Measurements from ENCODE around the gene IKBKE. TPM values are rescaled to one million over a fixed set of nuclear protein-coding genes. Genes with fewer than 3 reads are reported as not detected.
A peak's percentile ranks its signal among the peaks of the same experiment; 100 is the strongest.

The IKBKE gene
- total RNA-seq, 4 donors from 2014 or later, result 4.7 to 10.5 (median 9.4) TPM

DNA sequence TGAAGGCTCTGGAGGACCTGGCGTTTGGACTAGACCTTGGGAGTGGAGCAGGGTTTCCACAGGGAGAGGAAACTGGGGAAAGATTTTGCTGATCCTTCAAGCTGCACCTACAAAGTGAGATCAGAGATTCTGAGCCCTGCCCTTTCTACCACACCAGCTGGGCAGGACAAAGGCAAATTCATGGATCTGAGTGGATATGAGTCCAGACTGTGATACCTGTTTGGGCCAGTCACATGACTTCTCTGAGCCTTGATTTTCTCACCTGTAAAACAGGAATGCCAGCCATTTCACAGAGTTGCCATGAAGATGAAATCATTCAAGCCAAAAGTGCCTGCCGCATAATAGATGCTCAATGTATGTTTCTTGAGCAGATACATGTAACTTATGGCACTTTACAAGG lies 32.1 kb downstream of the IKBKE start:
- Histone ChIP-seq H3K27ac (peak overlapping the region in 2 of 3 donors; percentile 82 to 90), H3K4me1 (peaks cover 19 to 59% of the 10 kb centered on the region in 2 donors), H3K27me3 (no peaks in the 10 kb centered on the region), H3K9me3 (no peaks in the 10 kb centered on the region), H3K4me3 (replicated peaks in 1 of 3) (no peak overlapping the region), H3K36me3 (no peaks in the 10 kb centered on the region)
- DNase-seq, result no peak
- WGBS, 2 donors, result 94 to 95% methylated on average over 2 of the region's 2 CpGs
- TF ChIP-seq, protein P1, sequence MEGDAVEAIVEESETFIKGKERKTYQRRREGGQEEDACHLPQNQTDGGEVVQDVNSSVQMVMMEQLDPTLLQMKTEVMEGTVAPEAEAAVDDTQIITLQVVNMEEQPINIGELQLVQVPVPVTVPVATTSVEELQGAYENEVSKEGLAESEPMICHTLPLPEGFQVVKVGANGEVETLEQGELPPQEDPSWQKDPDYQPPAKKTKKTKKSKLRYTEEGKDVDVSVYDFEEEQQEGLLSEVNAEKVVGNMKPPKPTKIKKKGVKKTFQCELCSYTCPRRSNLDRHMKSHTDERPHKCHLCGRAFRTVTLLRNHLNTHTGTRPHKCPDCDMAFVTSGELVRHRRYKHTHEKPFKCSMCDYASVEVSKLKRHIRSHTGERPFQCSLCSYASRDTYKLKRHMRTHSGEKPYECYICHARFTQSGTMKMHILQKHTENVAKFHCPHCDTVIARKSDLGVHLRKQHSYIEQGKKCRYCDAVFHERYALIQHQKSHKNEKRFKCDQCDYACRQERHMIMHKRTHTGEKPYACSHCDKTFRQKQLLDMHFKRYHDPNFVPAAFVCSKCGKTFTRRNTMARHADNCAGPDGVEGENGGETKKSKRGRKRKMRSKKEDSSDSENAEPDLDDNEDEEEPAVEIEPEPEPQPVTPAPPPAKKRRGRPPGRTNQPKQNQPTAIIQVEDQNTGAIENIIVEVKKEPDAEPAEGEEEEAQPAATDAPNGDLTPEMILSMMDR (IDR thresholded peaks at IDR 0.05), result no peak
- no peak for TF ChIP-seq POLR2A (IDR thresholded peaks at IDR 0.05)
- intact Hi-C loops (cut with DNase I), result no loop called here

DNA sequence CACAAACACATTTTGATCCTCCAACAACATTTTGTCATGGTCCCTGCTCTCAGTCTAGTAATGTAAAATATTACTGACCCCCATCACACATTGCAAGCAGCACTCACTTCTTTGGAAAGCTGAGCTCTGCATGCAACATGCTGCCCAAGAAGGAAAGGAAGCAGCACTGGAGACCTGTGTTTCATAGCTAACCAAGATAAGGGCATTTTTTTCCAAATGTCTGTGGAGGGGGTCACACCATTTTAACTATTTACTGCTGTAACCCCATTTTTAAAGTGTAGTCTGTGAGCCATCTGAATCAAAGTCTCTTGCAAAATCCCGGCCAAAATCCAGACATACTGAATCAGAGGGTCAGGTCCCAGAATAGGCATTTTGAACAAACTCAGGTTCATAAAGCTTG lies 32.5 kb downstream of the IKBKE start:
- Histone ChIP-seq H3K4me1 (peaks cover 19 to 61% of the 10 kb centered on the region in 2 donors), H3K27me3 (no peaks in the 10 kb centered on the region), H3K27ac (peak overlapping the region in 1 of 3 donors; percentile 24), H3K36me3 (no peaks in the 10 kb centered on the region), H3K4me3 (replicated peaks in 1 of 3) (no peak overlapping the region), H3K9me3 (no peaks in the 10 kb centered on the region)
- DNase-seq, result no peak
- 94% methylated on average over 1 of the region's 1 CpG for WGBS, 2 donors
- TF ChIP-seq, protein P1 (IDR thresholded peaks at IDR 0.05), result no peak
- TF ChIP-seq POLR2A (IDR thresholded peaks at IDR 0.05), result no peak
- intact Hi-C loops (cut with DNase I), result no loop called here

DNA sequence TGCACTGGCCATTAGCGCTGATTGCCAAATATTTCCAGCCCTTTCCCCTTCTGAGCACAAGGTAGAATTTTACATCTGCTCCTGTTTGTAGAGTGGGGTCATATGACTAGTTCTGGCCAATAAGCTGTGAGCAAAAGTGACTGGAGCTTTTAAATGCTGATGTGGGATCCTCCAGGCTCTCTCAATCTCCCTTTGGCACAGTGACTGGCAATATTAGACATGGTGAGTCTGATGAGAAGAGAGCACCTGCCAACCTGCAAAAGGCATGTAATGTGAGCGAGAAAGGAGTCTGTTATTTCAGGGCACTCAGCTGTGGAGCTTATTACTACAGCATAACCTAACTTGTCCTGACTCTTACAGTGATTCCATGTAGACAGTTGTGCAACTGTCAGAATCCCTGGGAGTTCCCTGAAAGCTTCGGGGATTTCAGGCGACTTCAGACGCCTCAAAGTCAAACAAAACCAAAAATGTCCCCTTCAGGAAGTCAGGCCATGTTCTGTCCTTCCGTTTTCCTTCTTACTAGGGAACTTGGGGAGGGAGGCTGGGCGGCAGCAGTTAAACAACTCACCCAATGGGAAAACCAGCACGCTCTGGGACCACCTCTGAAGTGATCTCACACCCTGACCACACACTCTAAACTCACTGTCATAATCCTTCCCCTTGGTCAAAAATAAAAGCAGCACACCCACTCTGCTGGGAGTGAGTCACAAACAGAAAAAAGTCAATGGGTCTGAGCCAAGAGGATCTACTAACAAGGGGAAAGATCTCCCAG lies 33.5 kb downstream of the IKBKE start:
- no peaks in the 10 kb centered on the region for H3K27me3 ChIP-seq
- TF ChIP-seq, protein P1 (IDR thresholded peaks at IDR 0.05), result no peak
- no peak for TF ChIP-seq POLR2A (IDR thresholded peaks at IDR 0.05)
- no peaks in the 10 kb centered on the region for H3K9me3 ChIP-seq
- H3K36me3 ChIP-seq, result no peaks in the 10 kb centered on the region
- intact Hi-C loops (cut with DNase I), result no loop called here
- DNase-seq, result peak in 1 of 2 donors; percentile 23
- WGBS, 2 donors, result 52 to 63% methylated on average over 8 of the region's 8 CpGs
- peaks cover 29 to 71% of the 10 kb centered on the region in 2 donors for H3K4me1 ChIP-seq
- H3K4me3 ChIP-seq (replicated peaks in 1 of 3), result no peak overlapping the region
- H3K27ac ChIP-seq, result peak overlapping the region in 2 of 3 donors; percentile 24 to 59

DNA sequence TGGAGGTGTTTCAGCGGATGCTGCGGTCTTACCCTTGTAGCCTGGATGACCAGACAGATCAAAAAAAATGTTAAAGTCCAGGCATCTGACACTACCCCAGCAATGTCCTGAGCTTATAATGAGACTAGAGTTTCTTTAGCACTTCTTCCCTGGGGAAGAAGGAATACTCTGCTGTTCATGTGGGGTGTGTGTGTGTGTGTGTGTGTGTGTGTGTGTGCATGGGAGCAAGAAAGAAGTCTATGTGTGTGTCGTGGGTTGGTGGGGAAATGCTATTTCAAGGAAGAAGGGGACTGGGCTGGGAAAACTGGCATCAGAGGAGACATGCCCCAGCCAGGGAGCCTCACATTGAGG lies 34.1 kb downstream of the IKBKE start:
- Histone ChIP-seq H3K4me1 (peaks cover 30 to 76% of the 10 kb centered on the region in 2 donors), H3K36me3 (no peaks in the 10 kb centered on the region), H3K27ac (peak overlapping the region in 1 of 3 donors; percentile 59), H3K9me3 (no peaks in the 10 kb centered on the region), H3K27me3 (no peaks in the 10 kb centered on the region), H3K4me3 (replicated peaks in 1 of 3) (no peak overlapping the region)
- 43 to 61% methylated on average over 3 of the region's 3 CpGs for WGBS, 2 donors
- DNase-seq, result no peak
- intact Hi-C loops (cut with DNase I), result no loop called here
- TF ChIP-seq POLR2A (IDR thresholded peaks at IDR 0.05), result no peak
- TF ChIP-seq, protein P1 (IDR thresholded peaks at IDR 0.05), result no peak

DNA sequence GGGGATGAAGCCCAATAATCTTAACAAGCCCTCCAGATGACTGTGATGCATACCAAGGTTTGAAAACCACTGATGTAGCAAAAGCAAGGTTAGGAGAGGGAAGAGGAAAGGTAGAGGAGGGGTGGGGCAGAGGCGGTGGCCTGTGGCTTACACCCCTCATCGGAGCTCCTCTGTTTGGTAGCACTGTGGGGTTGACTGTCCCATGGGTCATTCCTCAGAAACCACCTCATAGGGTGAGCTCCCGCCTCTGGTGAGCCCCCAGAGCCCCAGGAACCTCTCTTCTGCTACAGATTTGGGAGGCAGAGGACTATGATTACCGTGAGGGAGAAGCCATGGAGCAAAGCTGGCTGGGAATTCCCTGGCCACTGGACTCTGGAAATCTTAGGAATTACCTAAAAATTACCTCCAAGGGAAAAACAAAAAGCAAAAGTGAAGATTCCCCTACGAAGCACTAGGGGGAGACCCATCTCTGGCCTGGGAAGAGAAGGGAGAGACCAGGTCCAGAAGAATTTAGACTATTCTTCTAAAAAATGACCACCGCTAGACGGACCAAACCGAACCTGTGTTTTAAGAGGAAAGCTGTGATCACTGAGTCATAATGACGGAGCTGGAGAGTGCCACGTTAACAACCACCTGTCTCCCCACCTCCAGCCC lies 35.6 kb downstream of the IKBKE start:
- H3K4me1 ChIP-seq, result peaks cover 25 to 71% of the 10 kb centered on the region in 2 donors
- WGBS, 2 donors, result 39 to 40% methylated on average over 10 of the region's 10 CpGs
- H3K27ac ChIP-seq, result peak overlapping the region in 2 of 3 donors; percentile 25 to 34
- DNase-seq, result peak in 1 of 2 donors; percentile 34
- H3K9me3 ChIP-seq, result no peaks in the 10 kb centered on the region
- intact Hi-C loops (cut with DNase I), result no loop called here
- H3K27me3 ChIP-seq, result no peaks in the 10 kb centered on the region
- no peaks in the 10 kb centered on the region for H3K36me3 ChIP-seq
- no peak for TF ChIP-seq POLR2A (IDR thresholded peaks at IDR 0.05)
- TF ChIP-seq, protein P1 (IDR thresholded peaks at IDR 0.05), result peak; percentile 41 to 68 (median 62)
- no peak overlapping the region for H3K4me3 ChIP-seq (replicated peaks in 1 of 3)

Data from thyroid gland (tissue), 4 donors.